Stimulated activated effector memory CD8-positive, alpha-beta T cell treated with anti-CD3 and anti-CD28 coated beads, Interleukin-12 subunit alpha, Interleukin-12 subunit beta, amount 100 ng/mL, for 72 hours (primary cell): ENCODE data around the gene YPEL1.
"Not testable (repeated sequence)": the region's sequence is repeated elsewhere in the genome, so short reads cannot be mapped to it uniquely, and the experiment has no call there.

ENCODE experiments used
- ATAC-seq: fragments of 150-1000 bp; cut with Tn5 transposase; 2 replicates; pipeline ENCODE4 v1.10.0; 2021
- DNase-seq, 2 donors: peaks; one replicate each; pipeline ENCODE4 v3.0.0; 2021 to 2022; ENCODE audit warnings: low spot score in 2 of 2
- H3K27ac Mint-ChIP-seq: one replicate; pipeline ENCODE4 v1.8.0; 2022; ENCODE audit warnings: mild to moderate bottlenecking, mixed read lengths
- H3K36me3 Mint-ChIP-seq: one replicate; pipeline ENCODE4 v1.8.0; 2022; ENCODE audit warnings: mild to moderate bottlenecking, mixed read lengths
- H3K4me1 Mint-ChIP-seq: one replicate; pipeline ENCODE4 v1.8.0; 2022; ENCODE audit warnings: mixed read lengths
- H3K4me3 Mint-ChIP-seq: one replicate; pipeline ENCODE4 v1.8.0; 2022; ENCODE audit warnings: mild to moderate bottlenecking, mixed read lengths
- H3K9me3 Mint-ChIP-seq: one replicate; pipeline ENCODE4 v1.8.0; 2022; ENCODE audit warnings: mixed read lengths

Gene YPEL1

DNA sequence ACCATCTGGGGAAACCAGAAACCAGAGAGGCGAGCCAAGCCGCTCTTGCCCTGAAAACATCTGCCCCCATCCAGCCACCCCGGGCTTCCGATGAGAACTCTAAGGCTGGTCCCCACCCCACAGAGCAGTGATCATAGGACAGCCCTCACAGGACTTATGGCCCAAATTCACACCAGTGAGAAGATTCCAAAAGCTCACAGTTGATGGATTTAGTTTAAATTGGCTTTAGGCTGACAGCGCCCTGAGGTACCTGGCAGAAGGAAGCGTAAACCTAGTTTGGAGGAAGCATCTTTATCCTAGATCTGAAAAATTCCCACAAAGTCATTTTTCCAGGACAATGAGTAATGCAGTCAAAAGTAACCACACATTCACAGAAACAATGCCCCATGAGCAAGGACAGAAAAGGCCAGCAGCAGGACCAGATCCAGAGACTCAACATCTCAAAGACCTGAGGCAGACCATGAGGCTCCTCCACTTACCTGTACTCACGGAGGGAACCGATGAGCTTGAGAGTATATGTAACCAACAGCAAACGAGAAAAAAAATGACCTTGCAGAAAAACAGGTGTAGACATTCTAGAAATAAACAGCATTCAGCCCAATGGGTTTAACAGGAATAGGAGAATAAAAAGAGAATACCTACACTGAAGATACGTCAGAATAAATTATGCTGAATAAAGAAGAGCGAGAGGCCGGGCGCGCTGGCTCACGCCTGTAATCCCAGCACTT is 19.0 kb downstream of the YPEL1 start:
- H3K4me3 Mint-ChIP-seq, H3K27ac Mint-ChIP-seq, ATAC-seq, DNase-seq, H3K9me3 Mint-ChIP-seq, H3K36me3 Mint-ChIP-seq: not testable (repeated sequence)
- peaks cover 29% of the 10 kb centered on the region for H3K4me1 Mint-ChIP-seq

DNA sequence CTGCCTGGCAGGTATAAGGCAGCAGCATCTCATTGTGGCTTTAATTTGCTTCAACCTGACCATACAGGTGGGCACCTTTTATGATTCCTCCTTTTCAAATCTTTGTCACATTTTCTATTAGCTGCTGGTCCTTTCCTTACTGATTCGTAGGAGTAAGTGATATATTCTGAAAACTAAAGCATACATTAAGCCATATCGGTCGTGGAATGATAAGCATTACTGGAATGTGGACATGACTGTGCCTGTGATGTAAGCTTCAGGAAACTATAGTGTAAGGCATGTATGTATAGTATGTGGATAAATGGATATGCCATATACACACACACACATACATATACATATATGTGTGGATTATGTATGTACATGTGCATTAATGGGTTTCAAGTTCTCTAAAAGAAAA is 20.8 kb downstream of the YPEL1 start:
- DNase-seq = no peak
- H3K27ac Mint-ChIP-seq = no peak overlapping the region
- H3K36me3 Mint-ChIP-seq = peaks cover 8% of the 10 kb centered on the region
- peaks cover 29% of the 10 kb centered on the region for H3K4me1 Mint-ChIP-seq
- no peak for ATAC-seq
- H3K9me3 Mint-ChIP-seq = no peaks in the 10 kb centered on the region
- H3K4me3 Mint-ChIP-seq = no peak overlapping the region

DNA sequence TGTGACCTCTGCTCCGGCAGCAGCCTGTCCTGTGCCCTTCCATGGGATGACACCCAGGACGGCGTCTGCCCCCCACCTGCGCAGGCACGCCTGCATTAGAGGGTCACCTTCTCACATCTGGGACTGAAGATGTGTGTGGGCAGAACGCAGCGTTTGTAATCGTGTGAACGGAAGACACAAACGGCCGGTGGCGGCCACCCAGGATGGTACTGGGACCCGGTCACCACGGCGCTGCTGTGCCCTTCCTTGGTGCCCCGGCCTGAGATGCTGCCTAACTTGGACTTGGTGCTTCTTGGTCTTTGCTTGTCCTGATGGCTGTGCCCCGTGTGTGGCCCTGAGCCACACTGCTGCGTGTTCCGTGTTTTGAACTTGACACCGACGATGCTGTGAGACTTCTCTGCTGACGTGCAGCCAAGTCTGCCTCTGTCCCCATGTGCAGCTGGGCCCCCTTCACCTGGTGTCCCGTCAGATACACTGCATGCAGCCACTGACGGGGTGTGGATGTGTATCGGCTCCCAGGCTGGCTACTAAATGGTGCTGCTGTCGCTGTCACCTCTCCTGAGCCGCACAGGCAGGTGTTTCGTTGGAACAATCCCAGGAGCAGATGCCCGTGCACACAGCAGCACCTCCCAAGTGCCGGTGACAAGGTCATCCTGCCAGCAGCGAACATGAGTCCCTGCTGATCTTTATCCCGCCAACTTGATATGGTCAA is 21.4 kb downstream of the YPEL1 start:
- H3K4me1 Mint-ChIP-seq = peaks cover 28% of the 10 kb centered on the region
- ATAC-seq = no peak
- H3K27ac Mint-ChIP-seq = no peak overlapping the region
- no peak for DNase-seq
- H3K9me3 Mint-ChIP-seq = no peaks in the 10 kb centered on the region
- H3K36me3 Mint-ChIP-seq = peaks cover 11% of the 10 kb centered on the region
- no peak overlapping the region for H3K4me3 Mint-ChIP-seq

DNA sequence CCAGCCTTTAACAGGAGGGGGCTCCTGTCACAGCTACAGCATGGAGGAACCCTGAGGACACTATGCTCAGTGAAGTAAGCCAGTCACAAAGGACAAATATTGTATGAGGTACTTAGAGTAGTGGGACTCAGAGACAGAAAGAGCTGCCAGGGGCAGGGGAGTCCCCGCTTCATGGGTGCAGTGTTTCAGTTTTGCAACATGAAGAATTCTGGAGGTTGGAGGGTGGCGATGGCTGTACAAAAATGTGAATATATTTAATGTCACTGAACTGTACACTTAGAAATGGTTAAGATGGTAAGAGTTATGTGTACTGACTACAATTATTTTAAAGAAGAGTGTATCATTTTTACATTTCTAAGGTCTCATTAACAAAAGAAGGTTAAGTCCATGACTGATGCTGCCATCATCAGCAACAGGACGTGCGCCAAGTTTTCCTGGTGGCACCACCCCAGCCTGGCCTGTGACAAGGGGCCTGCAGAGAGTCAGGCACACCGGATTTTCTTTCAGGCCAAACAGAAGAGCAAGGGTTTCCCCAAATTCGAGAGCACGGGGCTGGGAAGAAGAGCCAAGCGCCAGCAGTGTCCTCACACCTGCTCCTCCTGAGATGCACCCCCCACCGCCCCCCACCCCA is 22.1 kb downstream of the YPEL1 start:
- peak overlapping the region; percentile 33 for H3K4me3 Mint-ChIP-seq
- no peak for DNase-seq
- no peaks in the 10 kb centered on the region for H3K9me3 Mint-ChIP-seq
- H3K4me1 Mint-ChIP-seq = peaks cover 21% of the 10 kb centered on the region
- H3K36me3 Mint-ChIP-seq = peaks cover 14% of the 10 kb centered on the region
- peak overlapping the region; percentile 41 for H3K27ac Mint-ChIP-seq
- ATAC-seq = peak; percentile 65

DNA sequence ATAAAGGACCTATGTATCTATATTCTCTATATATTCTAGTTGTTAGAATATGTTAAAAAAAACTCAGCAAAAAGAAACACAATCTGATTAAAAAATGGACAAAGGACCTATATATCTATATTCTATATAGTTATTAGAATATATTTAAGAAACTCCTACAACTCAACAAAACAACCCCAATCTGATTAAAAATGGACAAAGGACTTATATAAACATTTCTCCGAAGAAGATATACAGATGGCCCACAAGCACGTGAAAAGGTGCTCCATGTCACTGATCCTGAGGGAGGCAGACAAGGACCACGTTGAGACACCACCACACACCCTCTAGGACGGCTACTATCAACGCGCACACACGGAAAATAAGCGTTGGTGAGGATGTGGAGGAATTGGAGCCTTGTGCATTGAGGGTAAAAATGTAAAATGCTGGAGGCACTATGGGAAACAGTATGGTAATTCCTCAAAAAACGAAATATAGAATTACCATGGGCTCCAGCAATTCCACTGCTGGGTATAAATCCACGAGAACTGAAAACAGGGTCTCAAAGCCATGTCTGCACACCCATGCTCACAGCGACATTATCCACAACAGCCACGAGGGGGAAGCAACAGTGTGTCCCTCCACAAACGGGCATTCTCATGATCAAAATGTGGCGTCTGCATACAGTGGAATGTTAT is 22.7 kb downstream of the YPEL1 start:
- Mint-ChIP-seq H3K4me3 (peak overlapping the region; percentile 33), H3K9me3 (no peaks in the 10 kb centered on the region), H3K27ac (peak overlapping the region; percentile 41), H3K4me1 (peaks cover 16% of the 10 kb centered on the region), H3K36me3 (peaks cover 14% of the 10 kb centered on the region)
- ATAC-seq = peak; percentile 90
- DNase-seq = peak; percentile 35 to 74

DNA sequence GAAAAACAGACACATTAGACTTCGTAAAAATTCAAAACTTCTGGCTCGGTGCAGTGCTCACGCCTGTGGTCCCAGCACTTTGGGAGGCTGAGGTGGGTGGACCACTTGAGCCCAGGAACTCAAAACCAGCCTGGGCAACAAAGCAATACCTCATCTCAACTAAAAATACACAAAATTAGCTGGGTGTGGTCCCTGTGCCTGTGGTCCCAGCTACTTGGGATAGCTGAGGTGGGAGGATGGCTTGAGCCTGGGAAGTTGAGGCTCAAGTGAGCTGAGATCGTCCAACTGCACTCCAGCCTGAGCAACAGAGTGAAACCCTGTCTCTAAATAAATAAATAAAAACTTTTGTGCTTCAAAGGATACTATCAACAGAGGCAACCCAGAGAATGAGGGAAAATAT is 23.7 kb downstream of the YPEL1 start:
- peaks cover 14% of the 10 kb centered on the region for H3K36me3 Mint-ChIP-seq
- H3K4me1 Mint-ChIP-seq = peaks cover 10% of the 10 kb centered on the region
- H3K9me3 Mint-ChIP-seq = no peaks in the 10 kb centered on the region
- ATAC-seq = no peak
- H3K27ac Mint-ChIP-seq = no peak overlapping the region
- H3K4me3 Mint-ChIP-seq = no peak overlapping the region
- DNase-seq = no peak

DNA sequence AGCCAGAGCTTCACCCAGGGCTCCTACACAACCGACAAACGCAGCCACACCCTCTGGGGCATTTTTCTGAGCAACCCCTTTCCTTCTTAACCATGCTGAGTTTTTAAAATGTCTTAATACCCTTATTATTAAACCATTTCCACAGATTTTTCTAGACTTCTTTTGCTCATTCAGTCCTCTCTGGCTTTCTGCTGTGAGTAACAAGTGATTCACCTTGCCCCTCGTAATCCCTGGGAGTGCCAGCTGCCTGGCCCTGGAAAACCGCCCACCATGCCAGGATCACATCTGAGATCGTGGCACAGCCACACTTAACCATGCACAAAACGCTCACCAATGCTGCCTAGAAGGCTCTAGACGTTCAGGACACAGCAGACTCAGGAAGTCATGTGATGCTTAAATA is 25.4 kb downstream of the YPEL1 start:
- H3K36me3 Mint-ChIP-seq = peaks cover 14% of the 10 kb centered on the region
- ATAC-seq = no peak
- H3K27ac Mint-ChIP-seq = no peak overlapping the region
- no peak for DNase-seq
- no peaks in the 10 kb centered on the region for H3K9me3 Mint-ChIP-seq
- H3K4me3 Mint-ChIP-seq = no peak overlapping the region
- peaks cover 10% of the 10 kb centered on the region for H3K4me1 Mint-ChIP-seq

DNA sequence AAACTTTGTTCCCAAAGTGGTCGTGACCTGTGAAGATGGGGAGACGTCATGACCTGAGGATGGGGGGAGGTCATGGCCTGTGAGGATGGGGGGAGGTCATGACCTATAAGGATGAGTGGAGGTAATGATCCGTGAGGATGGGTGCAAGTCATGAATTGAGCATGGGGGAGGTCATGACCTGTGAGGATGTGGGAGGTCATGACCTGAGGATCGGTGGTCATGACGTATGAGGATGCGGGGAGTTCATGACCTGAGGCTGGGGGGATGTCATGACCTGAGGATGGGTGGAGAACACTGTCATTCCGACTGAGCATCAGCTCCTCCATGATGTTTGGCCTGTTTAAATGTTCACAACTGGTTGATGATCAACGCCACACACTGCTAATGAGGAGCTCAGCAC is 25.9 kb downstream of the YPEL1 start:
- H3K4me3 Mint-ChIP-seq = no peak overlapping the region
- H3K4me1 Mint-ChIP-seq = peaks cover 10% of the 10 kb centered on the region
- no peaks in the 10 kb centered on the region for H3K9me3 Mint-ChIP-seq
- peak overlapping the region; percentile 22 for H3K27ac Mint-ChIP-seq
- no peak for ATAC-seq
- peaks cover 14% of the 10 kb centered on the region for H3K36me3 Mint-ChIP-seq
- no peak for DNase-seq

DNA sequence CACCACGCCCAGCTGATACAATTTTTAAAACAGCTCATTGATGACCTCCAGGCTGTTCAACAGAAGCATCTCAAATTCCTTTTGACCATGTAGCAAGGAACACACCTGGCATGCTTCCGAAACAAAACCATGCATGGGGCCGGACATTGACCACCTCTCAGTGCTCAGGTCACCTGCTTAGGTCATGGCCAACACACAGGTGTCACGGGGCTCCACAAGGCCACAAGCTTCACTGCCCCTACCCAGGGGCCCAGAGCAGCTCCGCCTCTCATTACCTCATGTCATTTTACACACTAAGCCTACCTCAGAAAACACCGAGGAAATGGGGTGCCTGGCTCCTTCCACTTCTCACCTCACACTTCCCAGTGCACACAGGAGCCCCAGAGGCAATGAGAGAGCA is 26.6 kb downstream of the YPEL1 start:
- H3K9me3 Mint-ChIP-seq = no peaks in the 10 kb centered on the region
- ATAC-seq = no peak

DNA sequence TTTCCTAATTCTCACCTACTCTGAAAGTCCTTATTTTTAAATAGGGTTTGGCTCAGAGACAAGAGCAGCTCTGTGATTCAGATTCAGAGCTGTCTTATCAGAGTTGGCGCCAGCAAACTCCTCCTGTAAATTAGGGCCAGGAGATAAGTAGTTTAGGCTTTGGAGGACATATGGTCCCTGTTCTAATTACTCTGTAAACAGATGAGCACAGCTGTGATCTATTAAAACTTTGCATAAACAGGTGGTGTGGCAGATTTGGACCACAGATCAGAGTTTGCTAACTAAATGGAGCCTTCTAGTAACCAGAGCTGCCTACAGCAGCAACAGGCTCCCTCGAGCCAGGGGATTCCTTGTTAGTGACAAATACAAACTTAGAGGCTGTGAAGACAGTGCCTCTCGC is 27.9 kb downstream of the YPEL1 start:
- no peaks in the 10 kb centered on the region for H3K9me3 Mint-ChIP-seq
- no peak overlapping the region for H3K4me3 Mint-ChIP-seq
- ATAC-seq (no peak), DNase-seq (no peak)
- H3K27ac Mint-ChIP-seq = peak overlapping the region; percentile 17
- H3K4me1 Mint-ChIP-seq = no peaks in the 10 kb centered on the region
- peaks cover 14% of the 10 kb centered on the region for H3K36me3 Mint-ChIP-seq

More for the DNA sequence above, 26.6 kb downstream of the YPEL1 start:
- Mint-ChIP-seq H3K36me3 (peaks cover 14% of the 10 kb centered on the region), H3K27ac (peak overlapping the region; percentile 22), H3K4me3 (no peak overlapping the region), H3K4me1 (peaks cover 10% of the 10 kb centered on the region)
- no peak for DNase-seq

DNA sequence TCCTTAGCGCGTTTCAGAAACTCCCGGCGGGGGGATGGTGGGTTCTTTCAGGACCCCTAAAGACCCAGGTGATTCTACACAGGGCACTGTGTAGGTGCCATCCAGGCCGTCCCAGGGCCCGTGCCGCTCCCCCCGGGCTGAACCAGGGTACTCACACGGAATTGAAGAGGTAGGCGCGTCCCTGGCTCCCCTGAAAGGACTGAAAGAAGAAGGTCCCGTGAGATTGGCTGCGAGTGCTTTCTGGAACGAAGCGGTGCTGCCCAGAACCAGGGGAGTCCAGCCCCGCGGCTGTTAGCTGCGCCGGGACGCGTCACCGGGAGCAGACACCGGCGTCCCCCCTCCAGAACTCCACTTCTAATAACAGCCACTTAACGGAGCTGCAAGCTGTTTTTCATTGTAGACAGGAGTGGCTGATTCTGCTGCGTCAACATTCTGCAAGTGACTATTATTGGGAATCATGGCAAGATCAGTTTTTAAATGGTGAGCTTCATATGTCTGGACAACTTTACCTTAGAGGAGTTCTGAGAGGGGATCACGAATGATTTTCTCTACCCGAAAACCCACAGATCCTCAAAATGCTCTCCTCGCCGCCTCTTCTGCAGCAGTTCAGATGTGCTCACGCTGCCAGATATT is 31.8 kb downstream of the YPEL1 start:
- Mint-ChIP-seq H3K9me3 (no peaks in the 10 kb centered on the region), H3K27ac (no peak overlapping the region), H3K4me3 (no peak overlapping the region), H3K4me1 (no peaks in the 10 kb centered on the region), H3K36me3 (peaks cover 16% of the 10 kb centered on the region)
- ATAC-seq (no peak), DNase-seq (no peak)

DNA sequence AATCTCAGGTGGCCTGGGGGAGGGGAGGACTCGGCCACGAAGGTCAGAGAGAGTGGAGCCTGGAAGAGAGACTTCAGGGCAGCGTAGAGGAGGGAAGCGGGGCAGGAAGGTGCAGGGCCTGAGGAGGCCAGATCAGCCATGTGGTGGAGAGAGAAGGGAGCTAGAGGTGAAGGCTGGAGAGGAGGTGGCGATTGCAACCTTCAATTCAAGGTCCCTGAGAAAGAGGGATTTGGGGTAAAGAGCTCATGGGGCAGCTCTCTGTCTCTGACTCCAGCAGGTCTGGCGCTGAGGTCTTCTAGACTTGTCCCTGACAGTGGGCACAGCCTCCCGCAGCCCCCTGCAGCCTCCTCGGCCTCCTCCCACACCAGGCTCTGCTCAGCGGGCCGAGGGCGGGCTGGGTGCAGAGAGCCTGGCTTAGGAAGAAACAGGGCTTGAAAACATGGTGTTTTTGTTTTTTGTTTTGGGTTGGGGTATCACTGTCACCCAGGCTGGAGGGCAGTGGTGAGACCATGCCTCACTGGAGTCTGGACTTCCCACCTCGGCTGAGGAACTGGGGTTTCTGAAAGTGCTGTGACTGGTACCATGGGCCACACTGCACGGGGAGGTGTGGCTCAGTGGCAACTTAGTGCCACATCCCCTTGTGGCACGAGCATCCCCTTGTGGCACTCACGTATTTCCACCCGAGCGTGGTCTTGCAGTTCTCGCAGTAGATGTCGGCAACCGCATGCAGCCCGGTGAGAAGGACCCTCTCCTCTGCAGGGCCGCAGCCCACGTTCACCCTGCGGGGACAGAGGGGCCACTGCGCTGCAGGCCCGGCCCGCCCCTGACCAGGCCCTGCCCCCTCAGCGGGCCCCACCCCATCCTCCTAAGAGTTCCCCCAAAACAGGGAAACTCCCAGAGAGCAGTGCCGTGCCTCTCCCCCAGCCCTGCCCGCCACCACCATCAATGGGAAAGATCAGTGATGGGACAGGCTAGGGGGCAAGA is 32.6 kb downstream of the YPEL1 start:
- Mint-ChIP-seq H3K36me3 (peaks cover 21% of the 10 kb centered on the region), H3K4me1 (no peaks in the 10 kb centered on the region), H3K4me3 (no peak overlapping the region), H3K27ac (peak overlapping the region; percentile 88), H3K9me3 (no peaks in the 10 kb centered on the region)
- no peak for DNase-seq
- ATAC-seq = no peak

DNA sequence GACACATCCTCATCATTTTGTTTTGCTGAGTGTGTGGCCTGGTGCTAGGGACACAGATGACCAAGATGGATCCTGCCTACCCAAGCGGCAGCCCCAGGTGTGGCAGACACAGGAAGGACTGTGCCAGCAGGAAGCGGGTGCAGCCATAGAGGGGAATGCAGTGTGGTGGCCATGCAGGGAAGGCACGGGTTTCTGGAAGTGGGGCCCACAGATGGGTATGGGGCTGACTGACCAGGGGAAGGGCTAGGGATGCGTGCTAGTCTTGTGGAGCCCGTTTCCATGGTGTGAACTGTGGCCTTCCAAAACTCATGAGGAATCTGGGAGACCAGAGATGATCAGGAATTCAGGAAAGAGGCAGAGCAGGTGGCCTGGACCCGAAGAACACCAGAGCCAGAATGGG is 33.5 kb downstream of the YPEL1 start:
- H3K9me3 Mint-ChIP-seq = no peaks in the 10 kb centered on the region
- H3K4me1 Mint-ChIP-seq = no peaks in the 10 kb centered on the region
- H3K27ac Mint-ChIP-seq = peak overlapping the region; percentile 88
- DNase-seq (no peak), ATAC-seq (no peak)
- no peak overlapping the region for H3K4me3 Mint-ChIP-seq
- peaks cover 30% of the 10 kb centered on the region for H3K36me3 Mint-ChIP-seq

DNA sequence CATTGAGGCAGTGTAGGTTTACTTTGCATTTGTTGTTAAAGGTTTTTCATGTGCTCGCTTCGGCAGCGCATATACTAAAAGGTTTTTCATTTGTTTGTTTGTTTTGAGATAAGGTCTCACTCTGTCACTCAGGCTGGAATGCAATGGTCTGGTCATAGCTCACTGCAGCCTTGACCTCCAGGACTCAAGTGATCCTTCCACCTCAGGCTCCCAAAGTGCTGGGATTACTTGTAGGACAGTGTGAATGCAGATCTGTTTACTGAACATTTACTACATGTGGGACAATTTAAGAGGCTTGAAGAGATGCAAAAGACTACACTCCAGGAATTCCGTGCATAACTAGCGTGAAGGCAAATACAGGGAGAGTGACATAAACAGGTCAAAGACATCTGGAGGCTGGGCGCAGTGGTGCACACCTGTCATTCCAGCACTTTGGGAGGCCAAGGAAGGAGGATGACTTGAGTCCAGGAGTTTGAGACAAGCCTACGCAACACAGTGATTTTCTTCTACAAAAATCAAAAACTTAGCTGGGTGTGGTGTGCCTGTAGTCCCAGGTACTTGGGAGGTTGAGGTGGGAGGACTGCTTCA is 34.1 kb downstream of the YPEL1 start:
- H3K36me3 Mint-ChIP-seq = peaks cover 36% of the 10 kb centered on the region
- DNase-seq (no peak), ATAC-seq (no peak)
- H3K4me1 Mint-ChIP-seq = no peaks in the 10 kb centered on the region
- H3K9me3 Mint-ChIP-seq = no peaks in the 10 kb centered on the region
- H3K27ac Mint-ChIP-seq = peak overlapping the region; percentile 88
- H3K4me3 Mint-ChIP-seq = no peak overlapping the region
